ENCODE data around the gene RHOU.

RHOU gene

GRCh38 chr1:228776449-228776848, 41.2 kb downstream of the RHOU start:
- H3K4me3 ChIP-seq (ENCODE audit: low read length) = no peak overlapping the region
- TF ChIP-seq, protein P1, sequence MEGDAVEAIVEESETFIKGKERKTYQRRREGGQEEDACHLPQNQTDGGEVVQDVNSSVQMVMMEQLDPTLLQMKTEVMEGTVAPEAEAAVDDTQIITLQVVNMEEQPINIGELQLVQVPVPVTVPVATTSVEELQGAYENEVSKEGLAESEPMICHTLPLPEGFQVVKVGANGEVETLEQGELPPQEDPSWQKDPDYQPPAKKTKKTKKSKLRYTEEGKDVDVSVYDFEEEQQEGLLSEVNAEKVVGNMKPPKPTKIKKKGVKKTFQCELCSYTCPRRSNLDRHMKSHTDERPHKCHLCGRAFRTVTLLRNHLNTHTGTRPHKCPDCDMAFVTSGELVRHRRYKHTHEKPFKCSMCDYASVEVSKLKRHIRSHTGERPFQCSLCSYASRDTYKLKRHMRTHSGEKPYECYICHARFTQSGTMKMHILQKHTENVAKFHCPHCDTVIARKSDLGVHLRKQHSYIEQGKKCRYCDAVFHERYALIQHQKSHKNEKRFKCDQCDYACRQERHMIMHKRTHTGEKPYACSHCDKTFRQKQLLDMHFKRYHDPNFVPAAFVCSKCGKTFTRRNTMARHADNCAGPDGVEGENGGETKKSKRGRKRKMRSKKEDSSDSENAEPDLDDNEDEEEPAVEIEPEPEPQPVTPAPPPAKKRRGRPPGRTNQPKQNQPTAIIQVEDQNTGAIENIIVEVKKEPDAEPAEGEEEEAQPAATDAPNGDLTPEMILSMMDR (IDR thresholded peaks at IDR 0.05; ENCODE audit: insufficient read depth, low read depth, low read length, missing control alignments) = no peak
- DNase-seq (ENCODE audit: low read depth) = no peak

DNA sequence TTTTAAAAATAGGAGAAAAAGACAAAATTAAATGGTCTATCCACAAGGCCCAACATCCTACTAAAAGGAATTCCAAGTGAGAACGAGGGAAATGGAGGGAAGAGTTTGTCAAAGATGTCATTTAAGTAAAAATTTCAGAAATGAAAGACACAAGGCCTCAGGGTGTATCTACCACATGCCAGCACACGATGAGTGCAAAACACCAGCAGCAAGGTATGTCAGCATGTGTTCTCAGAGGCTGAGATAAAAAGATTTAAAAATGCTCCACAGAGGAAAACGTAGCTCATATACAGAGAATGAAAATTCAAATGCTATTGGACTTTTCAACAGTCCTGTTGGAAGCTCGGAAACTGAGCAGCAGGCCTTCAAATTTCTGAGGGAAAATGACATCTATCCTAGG, 42.0 kb downstream of the RHOU start:
- no peak overlapping the region for H3K4me3 ChIP-seq (ENCODE audit: low read length)
- no peak for DNase-seq (ENCODE audit: low read depth)
- TF ChIP-seq, protein P1 (IDR thresholded peaks at IDR 0.05; ENCODE audit: insufficient read depth, low read depth, low read length, missing control alignments) = no peak

- TF ChIP-seq, protein P1 (IDR thresholded peaks at IDR 0.05; ENCODE audit: insufficient read depth, low read depth, low read length, missing control alignments) = no peak
- no peak for DNase-seq (ENCODE audit: low read depth)
Measured at GRCh38 chr1:228778026-228778425, 42.7 kb downstream of the RHOU start.

GRCh38 chr1:228778466-228778865, 43.2 kb downstream of the RHOU start:
- TF ChIP-seq, protein P1 (IDR thresholded peaks at IDR 0.05; ENCODE audit: insufficient read depth, low read depth, low read length, missing control alignments) = no peak
- H3K4me3 ChIP-seq (ENCODE audit: low read length) = no peak overlapping the region
- DNase-seq (ENCODE audit: low read depth) = no peak

More at GRCh38 chr1:228778026-228778425, 42.7 kb downstream of the RHOU start:
- H3K4me3 ChIP-seq (ENCODE audit: low read length) = no peak overlapping the region

DNA sequence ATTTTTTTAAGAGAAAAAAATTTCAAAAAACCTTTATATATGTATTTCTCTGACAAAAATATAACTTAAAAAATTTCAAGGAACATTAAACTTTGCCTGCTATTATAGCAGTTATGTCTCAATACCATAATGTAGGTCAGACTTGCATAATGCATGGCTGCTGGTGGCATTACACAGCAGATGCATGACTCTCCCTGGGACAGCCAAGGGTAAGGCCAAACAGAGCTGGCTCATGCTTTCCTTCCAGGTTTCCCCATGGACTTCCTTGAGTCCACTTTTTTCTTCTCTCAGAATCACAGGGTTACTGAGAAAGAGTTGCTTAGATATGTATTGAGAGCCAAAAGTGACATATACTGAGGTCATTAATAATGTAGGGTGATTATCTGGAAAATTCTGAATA, 43.7 kb downstream of the RHOU start:
- DNase-seq (ENCODE audit: low read depth) = no peak
- TF ChIP-seq, protein P1 (IDR thresholded peaks at IDR 0.05; ENCODE audit: insufficient read depth, low read depth, low read length, missing control alignments) = no peak
- no peak overlapping the region for H3K4me3 ChIP-seq (ENCODE audit: low read length)

- DNase-seq (ENCODE audit: low read depth) = no peak
- no peak overlapping the region for H3K4me3 ChIP-seq (ENCODE audit: low read length)
- TF ChIP-seq, protein P1 (IDR thresholded peaks at IDR 0.05; ENCODE audit: insufficient read depth, low read depth, low read length, missing control alignments) = no peak
Measured at GRCh38 chr1:228781161-228781808, 46.0 kb downstream of the RHOU start.
